Stimulated activated CD8-positive, alpha-beta memory T cell treated with anti-CD3 and anti-CD28 coated beads, Interleukin-7, amount 100 ng/mL, for 4 hours (primary cell): Measurements from ENCODE around the gene ZBTB20.

ENCODE experiments used
- DNase-seq, 2 donors: peaks; one replicate each; pipeline ENCODE4 v3.0.0-alpha.2; 2020; ENCODE audit warnings: low read depth in 2 of 2

ZBTB20 gene

DNA sequence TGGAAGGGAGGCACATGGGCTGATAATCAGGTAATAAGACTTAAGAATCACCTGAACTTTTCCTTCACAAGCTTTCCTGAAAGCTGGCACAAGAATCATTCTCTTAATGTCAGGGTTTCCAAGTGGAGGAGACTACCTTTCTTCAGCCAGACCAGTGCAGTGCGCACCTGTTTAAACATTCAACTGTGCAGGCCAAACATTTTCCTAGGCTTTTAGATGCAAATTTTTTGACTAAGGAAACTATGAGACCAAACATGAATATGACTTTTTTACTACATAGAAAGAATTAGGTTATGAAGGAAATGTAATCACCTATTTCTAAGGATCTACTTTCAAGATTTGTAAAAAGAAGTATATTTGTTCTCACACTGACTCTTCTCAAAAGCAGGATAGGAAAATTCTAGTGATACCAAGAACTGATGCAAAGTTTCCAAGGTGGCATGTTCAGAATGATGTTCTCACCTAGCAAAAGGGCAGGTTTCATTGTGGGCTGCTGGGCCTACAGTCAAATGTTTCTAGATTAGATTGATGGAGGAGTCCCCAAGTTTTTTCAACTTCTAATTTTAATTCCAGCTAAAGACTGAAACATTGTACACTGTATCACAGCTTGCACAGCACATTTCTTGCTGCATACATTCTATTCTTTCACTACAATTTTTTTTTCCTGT is 514.2 kb downstream of the ZBTB20 start:
- no peak for DNase-seq

GRCh38 chr3:114627770-114628169 is 519.3 kb downstream of the ZBTB20 start:
- DNase-seq: no peak

DNA sequence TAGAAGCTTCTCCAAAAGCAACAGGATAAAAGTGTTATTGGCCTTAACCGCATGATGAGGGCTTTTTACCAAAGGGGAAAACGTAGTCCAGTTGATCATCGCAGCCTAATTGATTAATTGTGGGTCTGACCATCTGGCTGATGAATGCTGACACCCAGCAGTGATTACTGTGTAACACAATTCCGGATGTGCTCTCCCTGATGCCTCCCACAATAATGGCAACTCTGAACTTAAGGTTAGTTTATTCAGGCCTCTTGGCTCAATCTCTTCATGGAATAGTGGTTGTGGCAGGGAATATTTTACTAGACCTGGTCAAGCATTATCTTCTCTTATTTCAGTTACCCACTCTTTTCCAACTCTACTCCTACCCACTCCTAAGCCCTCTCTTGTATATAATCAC is 520.3 kb downstream of the ZBTB20 start:
- no peak for DNase-seq

DNA sequence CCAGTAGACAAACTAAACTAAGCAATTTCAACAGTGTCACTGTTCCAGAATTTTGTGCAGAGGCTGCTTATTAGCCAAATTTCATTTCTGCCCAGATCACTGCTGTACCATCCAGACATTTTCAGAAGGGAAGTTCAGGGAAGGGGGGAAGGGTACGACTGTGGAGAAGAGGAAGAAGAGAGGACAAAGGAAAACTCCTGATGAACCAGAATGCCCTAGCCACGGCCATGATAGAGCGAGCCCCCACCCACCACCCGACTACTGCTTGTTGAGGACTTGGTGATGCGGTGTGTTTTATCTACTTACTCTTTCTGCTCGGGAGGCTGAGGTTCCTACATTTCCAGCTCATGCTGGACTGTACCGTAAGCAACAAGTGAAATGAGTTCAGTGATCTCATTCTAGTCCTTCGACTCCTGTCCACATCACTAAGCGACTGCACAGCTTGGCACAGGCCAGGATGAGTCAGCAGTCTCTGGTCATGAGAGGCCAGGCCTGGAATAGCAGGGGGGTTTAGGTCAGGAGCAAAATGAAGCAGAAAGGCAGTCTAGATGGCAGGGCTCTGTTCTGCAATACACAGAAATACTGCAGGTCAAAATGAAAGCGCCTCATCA is 522.4 kb downstream of the ZBTB20 start:
- no peak for DNase-seq

GRCh38 chr3:114624047-114624445 is 523.0 kb downstream of the ZBTB20 start:
- DNase-seq: no peak

DNA sequence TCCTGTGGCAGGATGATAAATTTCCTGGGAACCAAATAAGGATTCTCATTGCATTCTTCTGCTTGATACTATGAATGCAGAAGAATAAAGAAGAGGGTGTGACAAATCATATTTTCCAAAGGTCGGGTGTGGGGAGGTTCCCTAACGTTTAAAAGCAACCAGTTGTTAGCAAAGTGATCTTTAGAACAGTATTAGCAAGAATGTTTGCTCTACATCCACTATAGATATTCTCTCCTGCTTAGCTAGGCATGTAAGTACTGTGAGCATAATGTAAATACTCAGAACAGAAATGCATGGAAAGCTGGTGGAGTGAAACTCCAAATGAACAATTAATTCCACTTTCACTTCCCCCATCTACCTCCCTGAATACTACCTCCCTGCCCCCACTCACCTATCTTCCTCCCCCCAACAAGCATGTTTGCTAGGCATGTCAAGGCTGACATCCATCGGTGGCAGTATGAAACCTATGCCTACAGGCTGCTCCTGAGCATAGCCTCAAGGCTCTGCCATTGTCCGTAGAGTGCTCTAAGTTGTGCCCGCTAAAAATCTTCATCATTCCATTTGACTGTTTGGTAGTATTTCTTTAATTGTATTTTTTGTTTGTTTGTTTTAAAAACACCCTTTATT is 523.6 kb downstream of the ZBTB20 start:
- DNase-seq: no peak

GRCh38 chr3:114622001-114622400 is 525.1 kb downstream of the ZBTB20 start:
- no peak for DNase-seq

DNA sequence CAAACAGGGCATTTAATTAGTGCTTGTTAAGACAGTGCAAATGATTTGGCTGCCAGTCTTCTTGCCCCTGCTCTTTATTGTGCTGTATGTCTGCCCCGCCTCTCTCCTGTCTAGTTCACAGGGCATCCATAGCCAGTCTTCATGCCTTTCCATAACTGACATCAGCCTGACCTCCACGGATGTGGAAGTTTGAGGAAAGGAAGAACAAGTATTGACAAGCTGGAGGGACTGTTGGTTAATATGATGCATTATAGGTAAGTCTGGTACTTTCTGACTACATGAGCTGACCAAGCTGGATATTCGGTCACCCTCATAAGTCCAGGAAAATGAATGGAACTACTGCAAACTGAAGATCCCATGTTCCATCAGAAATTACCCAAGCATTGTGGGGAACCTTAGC is 527.3 kb downstream of the ZBTB20 start:
- no peak for DNase-seq

GRCh38 chr3:114615523-114616085 is 531.5 kb downstream of the ZBTB20 start:
- DNase-seq: no peak

DNA sequence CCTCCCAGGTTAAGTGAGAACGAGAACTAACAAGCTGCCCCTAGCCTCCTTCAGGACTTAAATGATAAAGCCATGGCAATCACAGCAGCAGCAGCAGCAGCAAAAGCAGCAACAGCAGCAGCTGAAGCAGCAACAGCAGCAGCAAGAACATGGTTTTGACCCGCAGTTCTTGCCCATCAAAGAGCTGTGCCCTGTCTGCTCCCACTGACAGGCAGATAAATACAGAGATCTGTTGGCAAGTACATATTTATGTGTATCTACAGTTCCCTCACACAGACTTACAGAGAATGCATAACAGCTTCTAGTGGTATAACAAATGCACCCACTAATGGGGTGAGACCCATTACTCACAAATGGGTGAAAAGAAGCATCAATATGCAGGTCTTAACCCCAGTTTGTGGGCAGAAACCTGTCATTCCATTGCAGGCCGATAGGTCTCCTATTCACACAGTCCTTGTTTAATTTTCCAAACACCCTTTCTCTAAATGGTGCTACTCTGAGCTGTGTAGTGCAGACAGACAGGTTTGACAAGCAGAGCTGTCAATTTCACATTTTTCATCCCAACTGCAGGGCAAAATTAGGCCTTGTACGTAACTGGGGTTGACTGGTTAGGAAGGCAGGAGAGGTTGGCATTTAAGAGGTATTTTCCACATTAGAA is 537.0 kb downstream of the ZBTB20 start:
- DNase-seq: no peak

- DNase-seq: no peak
These were observed 538.8 kb downstream of the ZBTB20 start for GRCh38 chr3:114608293-114608692.

GRCh38 chr3:114606336-114606735 is 540.8 kb downstream of the ZBTB20 start:
- DNase-seq: no peak

GRCh38 chr3:114600571-114600970 is 546.5 kb downstream of the ZBTB20 start:
- no peak for DNase-seq

DNA sequence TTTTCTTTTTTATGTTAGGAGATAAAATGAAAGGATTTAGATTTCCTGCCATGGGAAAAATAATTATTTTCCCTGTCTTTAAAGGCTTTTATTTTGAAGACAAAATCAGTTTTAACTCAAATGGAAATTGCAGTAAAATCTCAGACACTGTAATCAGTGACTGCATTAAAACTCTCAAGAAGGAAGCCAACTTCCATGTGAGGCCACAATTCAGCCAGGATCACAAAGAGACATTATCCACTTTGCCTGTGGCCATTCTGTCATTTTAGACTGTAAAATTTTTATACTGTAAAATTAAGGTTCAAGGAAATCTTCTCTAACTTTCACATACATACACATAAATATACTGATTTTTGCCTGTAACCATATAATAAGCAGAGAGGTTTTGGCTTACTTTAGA is 549.2 kb downstream of the ZBTB20 start:
- DNase-seq: no peak

- no peak for DNase-seq
These were observed 550.1 kb downstream of the ZBTB20 start for GRCh38 chr3:114597012-114597411.

- no peak for DNase-seq
These were observed 550.9 kb downstream of the ZBTB20 start for GRCh38 chr3:114596147-114596546.

GRCh38 chr3:114595522-114596028 is 551.5 kb downstream of the ZBTB20 start:
- no peak for DNase-seq

GRCh38 chr3:114590309-114591047 is 556.6 kb downstream of the ZBTB20 start:
- no peak for DNase-seq

DNA sequence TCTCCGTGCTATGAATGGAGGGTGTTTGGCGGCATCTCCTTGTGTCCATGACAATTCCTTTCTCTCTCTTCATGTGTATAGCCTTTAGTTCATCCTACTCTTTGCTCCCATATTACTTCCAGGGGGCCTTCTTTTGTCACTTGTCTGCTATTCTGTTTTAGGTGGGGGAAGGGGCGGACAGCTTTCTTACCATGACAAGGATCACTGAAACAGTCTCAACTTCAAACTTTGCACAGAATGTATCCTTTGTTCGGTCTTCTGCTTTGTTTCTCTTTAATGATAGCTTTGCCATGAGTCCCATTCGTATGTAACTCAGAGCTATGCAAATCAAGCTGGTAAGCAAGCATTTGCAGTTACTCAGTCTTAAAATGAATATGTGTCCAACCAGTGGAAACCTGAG is 559.1 kb downstream of the ZBTB20 start:
- DNase-seq: no peak

GRCh38 chr3:114586119-114586518 is 561.0 kb downstream of the ZBTB20 start:
- DNase-seq: no peak

- DNase-seq: no peak
These were observed 561.4 kb downstream of the ZBTB20 start for GRCh38 chr3:114585687-114586086.
